HCT116 (cell line): ENCODE measurements around the gene LATS1. TPM values are rescaled to one million over a fixed set of nuclear protein-coding genes. Genes with fewer than 3 reads are reported as not detected.

Source experiments
- ATAC-seq: fragments of 200-7000 bp; cut with Tn5 transposase; 2 replicates; pipeline ENCODE4 v1.9.1; 2020; ENCODE audit warnings: mild to moderate bottlenecking, moderate library complexity
- BruUV-seq: library from RNA; stranded (reverse); fragments of 400-500 nt; replicated peaks from 2 replicates; lab custom pipeline; 2021; lab: Mats Ljungman, UMichigan
- CTCF ChIA-PET: fragments of 300-600 bp; sonication (Branson Sonifier 250); formaldehyde crosslinking; loops from one replicate; lab custom pipeline; 2021; ENCODE audit warnings: antibody characterized with exemption; lab: Charles Lee
- POLR2A ChIA-PET: fragments of 300-600, 350-600 bp; sonication (Branson Sonifier 250); formaldehyde crosslinking; loops from one replicate; lab custom pipeline; 2021; ENCODE audit warnings: antibody characterized with exemption; lab: Charles Lee
- RAD21 ChIA-PET, 2 experiments: fragments of 300-600 bp; sonication (Branson Sonifier 250); formaldehyde crosslinking; loops; one replicate each; lab custom pipeline; 2023; ENCODE audit warnings: low total read pairs in 2 of 2; ENCODE audit not compliant: uncharacterized antibody in 2 of 2, unreplicated experiment in 2 of 2, low non-redundant PET in 1 of 2; lab: Charles Lee
- DNase-seq: peaks from one replicate; pipeline ENCODE4 v3.0.0-alpha.2; 2010; ENCODE audit warnings: low read depth, low spot score
- H2AFZ ChIP-seq: fragments of 200-600 bp; shearing (Covaris generic), sonication (generic); 2 replicates; pipeline ENCODE4 v1.6.1; 2017; ENCODE audit warnings: low read depth, mixed run types, mixed read lengths, antibody characterized with exemption, low read length; ENCODE audit not compliant: poor library complexity, severe bottlenecking
- H3K27ac ChIP-seq: 2 replicates; pipeline ENCODE4 v1.5.1; 2012; ENCODE audit warnings: low read depth, low read length
- H3K27me3 ChIP-seq: fragments of 200-600 bp; sonication (generic); 2 replicates; pipeline ENCODE4 v1.6.1; 2016; ENCODE audit warnings: mixed run types, low read length, mixed read lengths; ENCODE audit not compliant: insufficient read depth
- H3K36me3 ChIP-seq, 2 experiments: fragments of 200-500 bp in 1 of 2; fragments of 200-600 bp in 1 of 2; sonication (Bioruptor generic) in 1 of 2; sonication (generic) in 1 of 2; 2 replicates each; pipeline versions ENCODE4 v1.5.1 to v1.6.1; 2014 to 2016; ENCODE audit warnings: low read length in 2 of 2, inconsistent platforms in 1 of 2, mixed read lengths in 1 of 2, mixed run types in 1 of 2; ENCODE audit not compliant: insufficient read depth in 2 of 2, control insufficient read depth in 1 of 2
- H3K4me1 ChIP-seq, 2 experiments: fragments of 200-600 bp in 1 of 2; sonication (generic) in 1 of 2; 2 replicates each; pipeline versions ENCODE4 v1.5.1 to v1.6.1; 2012 to 2017; ENCODE audit warnings: low read length in 2 of 2, inconsistent platforms in 1 of 2, mild to moderate bottlenecking in 1 of 2, mixed read lengths in 1 of 2, mixed run types in 1 of 2, moderate library complexity in 1 of 2; ENCODE audit not compliant: insufficient read depth in 2 of 2, control insufficient read depth in 1 of 2
- H3K4me2 ChIP-seq: fragments of 200-600 bp; sonication (generic); 2 replicates; pipeline ENCODE4 v1.6.1; 2017; ENCODE audit warnings: mixed run types, low read length, mixed read lengths
- H3K4me3 ChIP-seq, 2 experiments: fragments of 200-600 bp in 1 of 2; sonication (generic) in 1 of 2; replicated peaks in 1 of 2; 2 replicates each; pipeline ENCODE4 v1.5.1; 2011 to 2016; ENCODE audit warnings: low read length in 2 of 2, control low read depth in 1 of 2, low read depth in 1 of 2, mild to moderate bottlenecking in 1 of 2, mixed read lengths in 1 of 2, mixed run types in 1 of 2
- H3K79me2 ChIP-seq: fragments of 200-600 bp; sonication (generic); 2 replicates; pipeline ENCODE4 v1.6.1; 2017; ENCODE audit warnings: mild to moderate bottlenecking, mixed run types, low read length, moderate library complexity, mixed read lengths; ENCODE audit not compliant: insufficient read depth
- H3K9ac ChIP-seq: fragments of 200-600 bp; sonication (generic); 2 replicates; pipeline ENCODE4 v1.6.1; 2016; ENCODE audit warnings: low read length, mixed read lengths
- H3K9me2 ChIP-seq: fragments of 200-600 bp; sonication (generic), shearing (Covaris generic); 2 replicates; pipeline ENCODE4 v1.6.1; 2017; ENCODE audit warnings: mixed run types, mild to moderate bottlenecking, moderate library complexity; ENCODE audit not compliant: insufficient read depth
- H3K9me3 ChIP-seq, 2 experiments: fragments of 200-500 bp in 1 of 2; fragments of 200-600 bp in 1 of 2; sonication (Bioruptor generic) in 1 of 2; sonication (generic) in 1 of 2; 2 replicates each; pipeline ENCODE4 v1.6.1; 2014 to 2017; ENCODE audit warnings: low read length in 2 of 2, mixed read lengths in 2 of 2, inconsistent platforms in 1 of 2, low read depth in 1 of 2, mild to moderate bottlenecking in 1 of 2, mixed run types in 1 of 2, moderate library complexity in 1 of 2; ENCODE audit not compliant: control insufficient read depth in 1 of 2, insufficient read depth in 1 of 2
- H4K20me1 ChIP-seq: fragments of 200-600 bp; sonication (generic), shearing (Covaris generic); 2 replicates; pipeline ENCODE4 v1.6.1; 2017; ENCODE audit warnings: mixed run types, mild to moderate bottlenecking, moderate library complexity; ENCODE audit not compliant: insufficient read depth
- CBX3 ChIP-seq: IDR thresholded peaks from 2 replicates; pipeline ENCODE4 v1.6.1; 2012; ENCODE audit warnings: low read depth
- CEBPB ChIP-seq: IDR thresholded peaks from 2 replicates; pipeline ENCODE4 v1.6.1; 2012; ENCODE audit warnings: low read depth
- ELF1 ChIP-seq: IDR thresholded peaks from 2 replicates; pipeline ENCODE4 v1.6.1; 2012; ENCODE audit warnings: low read depth, borderline replicate concordance
- EZH2 ChIP-seq: fragments of 200-600 bp; sonication (generic); IDR thresholded peaks from 2 replicates; pipeline ENCODE4 v1.6.1; 2017; ENCODE audit warnings: antibody characterized with exemption, mixed run types
- FOSL1 ChIP-seq: IDR thresholded peaks from 2 replicates; pipeline ENCODE4 v1.6.1; 2012; ENCODE audit warnings: low read depth
- JUND ChIP-seq: IDR thresholded peaks from 2 replicates; pipeline ENCODE4 v1.6.1; 2012
- SIN3A ChIP-seq: IDR thresholded peaks from 2 replicates; pipeline ENCODE4 v1.6.1; 2012; ENCODE audit warnings: low read depth
- ZNF274 ChIP-seq: fragments of 200-500 bp; sonication (Bioruptor generic); IDR thresholded peaks from 2 replicates; pipeline ENCODE4 v1.6.1; 2014; ENCODE audit warnings: mild to moderate bottlenecking, low read depth, low read length, inconsistent platforms
- intact Hi-C: fragments of 100-400 bp; cut with micrococcal nuclease; formaldehyde crosslinking; loops from 2 replicates; pipeline ENCODE4 v1.10.0; 2022
- total RNA-seq: library from RNA; stranded (reverse); gene quantifications from one replicate; pipeline ENCODE4 v1.2.1, GENCODE V29; 2021; ENCODE audit not compliant: unreplicated experiment
- TF ChIP-seq, protein P1 (sequence below): IDR thresholded peaks from 2 replicates; pipeline ENCODE4 v1.6.1; 2012; ENCODE audit warnings: low read depth

The LATS1 gene
- total RNA-seq, 1 experiment from 2014 or later = 21.6 TPM

DNA sequence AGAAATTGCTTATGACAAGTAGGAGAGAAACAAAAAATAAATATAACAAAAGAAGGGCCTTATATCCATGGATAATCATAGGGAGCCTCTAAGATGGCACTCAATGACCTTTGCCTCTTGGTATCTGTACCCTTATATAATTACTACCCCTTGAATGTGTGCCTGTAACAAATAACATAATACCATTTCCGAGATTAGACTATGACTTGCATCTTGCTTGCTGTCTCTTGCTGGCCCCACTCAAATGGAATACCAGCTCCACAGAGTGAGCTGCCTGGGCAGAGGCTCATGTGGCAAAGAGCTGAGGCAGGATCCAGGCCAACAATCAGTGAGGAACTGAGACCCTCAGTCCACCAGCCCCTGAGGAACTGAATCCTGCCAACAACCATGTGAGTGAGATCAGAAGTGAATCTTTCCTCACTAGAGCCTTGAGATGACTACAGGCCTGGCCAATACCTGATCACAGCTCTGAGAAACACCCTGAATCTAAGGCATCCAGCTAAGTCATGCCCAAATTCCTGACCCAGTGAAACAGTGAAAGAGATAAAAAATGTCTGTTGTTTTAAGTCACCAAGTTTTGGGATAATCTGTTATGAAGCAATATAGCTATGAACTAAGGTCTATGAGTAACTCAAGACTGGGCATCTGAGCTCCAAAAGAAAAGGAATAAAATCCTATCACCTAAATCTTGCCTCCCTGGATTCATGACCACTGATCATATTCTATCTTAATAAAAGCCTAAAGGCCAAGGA lies 74.9 kb downstream of the LATS1 start:
- ChIA-PET POLR2A (no interaction called here), RAD21 (interaction anchor here in 1 of 2 experiments (0.6 kb wide), 1 partner anchor 89 kb away, joined by 3 read pairs; no protein-coding TSS in a partner anchor), CTCF (interaction anchor here (1.3 kb wide), 1 partner anchor 12 kb away, joined by 3 read pairs; no protein-coding TSS in a partner anchor)
- peaks cover 62% of the 10 kb centered on the region for H3K79me2 ChIP-seq
- H3K27me3 ChIP-seq = no peaks in the 10 kb centered on the region
- BruUV-seq = no TSS peak
- no peaks in the 10 kb centered on the region for H3K9me2 ChIP-seq
- DNase-seq = no peak
- ATAC-seq = no peak
- H3K36me3 ChIP-seq = no peaks in the 10 kb centered on the region
- no peak overlapping the region for H3K9ac ChIP-seq
- no peaks in the 10 kb centered on the region for H4K20me1 ChIP-seq
- no peak overlapping the region for H3K4me2 ChIP-seq
- no peak overlapping the region for H2AFZ ChIP-seq
- intact Hi-C loops = no loop called here
- no peak overlapping the region for H3K27ac ChIP-seq
- TF ChIP-seq ELF1 (no peak), CBX3 (no peak), SIN3A (no peak), ZNF274 (no peak), CEBPB (no peak)
- peaks cover 3 to 10% of the 10 kb centered on the region in 2 experiments; a peak in 2 of 4 replicates for H3K4me1 ChIP-seq
- no peaks in the 10 kb centered on the region for H3K9me3 ChIP-seq
- H3K4me3 ChIP-seq = no peak overlapping the region

DNA sequence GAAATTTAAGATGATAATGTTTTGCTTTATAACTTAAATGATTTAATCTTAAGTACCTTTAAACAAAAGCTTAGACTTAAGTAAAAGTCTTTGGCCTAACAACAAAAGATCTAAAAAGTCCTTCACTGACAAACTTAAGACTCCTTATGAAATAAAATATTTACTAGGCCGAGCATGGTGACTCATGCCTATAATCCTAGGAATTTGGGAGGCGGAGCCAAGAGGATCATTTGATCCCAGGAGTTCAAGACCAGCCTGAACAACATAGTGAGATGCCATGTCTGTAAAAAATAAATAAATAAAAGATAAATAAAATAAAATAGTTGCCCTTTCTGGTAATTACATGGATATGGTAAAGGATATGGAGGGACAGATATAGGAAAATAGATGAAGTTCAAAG lies 81.8 kb downstream of the LATS1 start:
- RAD21 ChIA-PET = no interaction called here
- H3K27me3 ChIP-seq = no peaks in the 10 kb centered on the region
- H3K79me2 ChIP-seq = peaks cover 5% of the 10 kb centered on the region; the same call in 1 of the 2 replicates
- H3K4me3 ChIP-seq = no peak overlapping the region
- H3K36me3 ChIP-seq = peaks cover 0 to 2% of the 10 kb centered on the region in 2 experiments; a peak in 1 of 4 replicates
- no TSS peak for BruUV-seq
- no peak overlapping the region for H2AFZ ChIP-seq
- H3K4me2 ChIP-seq = peak overlapping the region; percentile 51; the same call in 1 of the 2 replicates
- intact Hi-C loops = no loop called here
- no peaks in the 10 kb centered on the region for H3K9me3 ChIP-seq
- no peaks in the 10 kb centered on the region for H4K20me1 ChIP-seq
- CTCF ChIA-PET = no interaction called here
- H3K27ac ChIP-seq = no peak overlapping the region; the same call in 1 of the 2 replicates
- TF ChIP-seq, protein P1, sequence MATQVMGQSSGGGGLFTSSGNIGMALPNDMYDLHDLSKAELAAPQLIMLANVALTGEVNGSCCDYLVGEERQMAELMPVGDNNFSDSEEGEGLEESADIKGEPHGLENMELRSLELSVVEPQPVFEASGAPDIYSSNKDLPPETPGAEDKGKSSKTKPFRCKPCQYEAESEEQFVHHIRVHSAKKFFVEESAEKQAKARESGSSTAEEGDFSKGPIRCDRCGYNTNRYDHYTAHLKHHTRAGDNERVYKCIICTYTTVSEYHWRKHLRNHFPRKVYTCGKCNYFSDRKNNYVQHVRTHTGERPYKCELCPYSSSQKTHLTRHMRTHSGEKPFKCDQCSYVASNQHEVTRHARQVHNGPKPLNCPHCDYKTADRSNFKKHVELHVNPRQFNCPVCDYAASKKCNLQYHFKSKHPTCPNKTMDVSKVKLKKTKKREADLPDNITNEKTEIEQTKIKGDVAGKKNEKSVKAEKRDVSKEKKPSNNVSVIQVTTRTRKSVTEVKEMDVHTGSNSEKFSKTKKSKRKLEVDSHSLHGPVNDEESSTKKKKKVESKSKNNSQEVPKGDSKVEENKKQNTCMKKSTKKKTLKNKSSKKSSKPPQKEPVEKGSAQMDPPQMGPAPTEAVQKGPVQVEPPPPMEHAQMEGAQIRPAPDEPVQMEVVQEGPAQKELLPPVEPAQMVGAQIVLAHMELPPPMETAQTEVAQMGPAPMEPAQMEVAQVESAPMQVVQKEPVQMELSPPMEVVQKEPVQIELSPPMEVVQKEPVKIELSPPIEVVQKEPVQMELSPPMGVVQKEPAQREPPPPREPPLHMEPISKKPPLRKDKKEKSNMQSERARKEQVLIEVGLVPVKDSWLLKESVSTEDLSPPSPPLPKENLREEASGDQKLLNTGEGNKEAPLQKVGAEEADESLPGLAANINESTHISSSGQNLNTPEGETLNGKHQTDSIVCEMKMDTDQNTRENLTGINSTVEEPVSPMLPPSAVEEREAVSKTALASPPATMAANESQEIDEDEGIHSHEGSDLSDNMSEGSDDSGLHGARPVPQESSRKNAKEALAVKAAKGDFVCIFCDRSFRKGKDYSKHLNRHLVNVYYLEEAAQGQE = no peak
- TF ChIP-seq EZH2 (no peak), CBX3 (no peak), FOSL1 (peak; percentile 41; the same call in 1 of the 2 replicates), ELF1 (no peak), JUND (peak; percentile 31; the same call in 1 of the 2 replicates)
- TF ChIP-seq, all 23 proteins: peak for 2
- peak; percentile 80 for ATAC-seq
- Histone ChIP-seq H3K9ac (no peak overlapping the region), H3K9me2 (no peaks in the 10 kb centered on the region), H3K4me1 (peaks cover 10 to 15% of the 10 kb centered on the region in 2 experiments)
- DNase-seq = peak; percentile 41
- POLR2A ChIA-PET = interaction anchor here (1.4 kb wide), 1 partner anchor 12 kb away, joined by 6 read pairs; the partner anchor contains the start of gene KATNA1
